GM12891 (cell line): ENCODE measurements around the gene GFRA1.

Experiments
- POLR2A ChIP-seq: IDR thresholded peaks from 2 replicates; pipeline ENCODE4 v1.6.1; 2011; ENCODE audit warnings: low read depth, low read length, control low read depth
- POLR2AphosphoS5 ChIP-seq: IDR thresholded peaks from 2 replicates; pipeline ENCODE4 v1.6.1; 2011; ENCODE audit warnings: low read depth, low read length, control low read depth
- TAF1 ChIP-seq: IDR thresholded peaks from 2 replicates; pipeline ENCODE4 v1.6.1; 2011; ENCODE audit warnings: low read depth, low read length, control low read depth

- TF ChIP-seq POLR2A = no peak
- no peak for TF ChIP-seq POLR2AphosphoS5
- no peak for TF ChIP-seq TAF1
Measured at GRCh38 chr10:116156819-116157218, 116.2 kb downstream of the GFRA1 start.
